ENCODE data around the gene TBR1.

TBR1 gene

DNA sequence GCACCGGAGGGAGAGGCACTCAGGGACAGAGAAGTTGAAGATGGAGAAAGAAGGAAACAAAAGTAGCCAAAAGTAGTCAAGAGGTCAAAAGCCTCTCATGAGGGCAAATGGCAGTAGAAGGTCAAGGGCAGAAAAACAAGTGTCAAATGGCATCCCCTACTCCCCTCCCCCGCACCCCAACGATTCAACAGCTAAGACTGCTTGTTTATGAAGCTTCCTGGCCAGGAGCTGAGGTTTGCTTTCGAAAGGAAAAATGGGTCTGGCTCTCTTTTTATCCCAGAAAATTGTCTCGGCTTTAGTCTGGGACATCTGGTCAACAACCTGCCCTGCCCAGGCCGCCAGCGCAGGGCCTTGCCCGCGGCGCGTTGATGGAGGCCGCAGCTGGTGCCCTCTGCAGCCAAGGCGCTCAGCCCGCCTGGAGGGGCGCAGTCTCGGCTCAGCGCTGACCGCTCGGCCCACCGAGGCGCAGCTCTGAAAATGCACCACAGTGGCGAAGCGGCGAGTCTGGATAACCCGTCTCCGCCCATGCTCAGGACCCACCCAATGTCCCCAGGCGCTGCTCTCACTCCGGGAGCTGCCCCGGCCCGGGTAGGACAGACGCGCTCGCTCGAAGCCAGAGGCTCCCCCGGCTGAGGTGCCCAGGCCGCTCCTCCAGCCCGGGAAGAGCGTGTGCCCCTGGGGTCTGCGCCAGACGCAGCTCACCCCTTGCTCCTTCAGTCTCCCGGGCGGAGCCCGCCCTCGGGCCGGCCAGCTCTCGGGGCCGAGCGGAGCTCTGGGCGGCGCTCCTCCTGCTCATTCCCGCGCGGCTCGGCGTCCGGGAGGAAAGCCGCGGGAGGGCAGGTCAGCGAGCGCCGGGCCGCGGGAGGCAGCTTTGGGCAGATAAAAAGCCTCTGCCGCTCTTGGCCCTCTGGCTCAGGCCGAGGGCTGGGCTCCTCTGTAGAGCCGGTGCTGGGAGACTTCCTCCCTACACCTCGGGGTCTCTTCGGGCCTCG is 1.8 kb upstream of the TBR1 start (continued):
- TF ChIP-seq ZNF561 (tag by site-specific recombination; IDR thresholded peaks at IDR 0.05; ENCODE audit: borderline replicate concordance) (peak; percentile 53; the same call in 1 of the 2 replicates), ZNF112 (tag by site-specific recombination; IDR thresholded peaks at IDR 0.05) (no peak), ZNF146 (tag by site-specific recombination; IDR thresholded peaks at IDR 0.05) (no peak), RBAK (tag by site-specific recombination; IDR thresholded peaks at IDR 0.05) (no peak), SCRT2 (tag by site-specific recombination; IDR thresholded peaks at IDR 0.05) (no peak), GFI1B (tag by site-specific recombination; IDR thresholded peaks at IDR 0.05) (no peak), ZNF585B (tag by site-specific recombination; IDR thresholded peaks at IDR 0.05) (no peak), ZNF76 (tag by site-specific recombination; IDR thresholded peaks at IDR 0.05; ENCODE audit: borderline replicate concordance, low read depth) (no peak), OSR2 (tag by site-specific recombination; IDR thresholded peaks at IDR 0.05) (no peak), ZNF362 (tag by site-specific recombination; IDR thresholded peaks at IDR 0.05) (no peak), TRIM28 (IDR thresholded peaks at IDR 0.05; ENCODE audit: borderline replicate concordance, low read length) (peak; percentile 24; the same call in 1 of the 2 replicates), GLIS2 (tag by site-specific recombination; IDR thresholded peaks at IDR 0.05) (peak; percentile 68), TCF7L2 (IDR thresholded peaks at IDR 0.05; ENCODE audit: borderline replicate concordance, low read depth, low read length) (no peak; the same call in 1 of the 2 replicates), ZNF518A (tag by site-specific recombination; conservative IDR thresholded peaks at IDR 0.05; ENCODE audit: low read depth) (no peak), EGR2 (tag by site-specific recombination; IDR thresholded peaks at IDR 0.05; ENCODE audit: low read depth) (no peak), ZNF416 (tag by site-specific recombination; IDR thresholded peaks at IDR 0.05) (no peak), ZNF670 (tag by site-specific recombination; IDR thresholded peaks at IDR 0.05; ENCODE audit: low read depth) (no peak), SP7 (tag by site-specific recombination; IDR thresholded peaks at IDR 0.05) (no peak), ZSCAN16 (tag by site-specific recombination; IDR thresholded peaks at IDR 0.05) (no peak), PATZ1 (tag by site-specific recombination; IDR thresholded peaks at IDR 0.05) (peak; percentile 34; the same call in 1 of the 2 replicates)
- TF ChIP-seq, protein P1, sequence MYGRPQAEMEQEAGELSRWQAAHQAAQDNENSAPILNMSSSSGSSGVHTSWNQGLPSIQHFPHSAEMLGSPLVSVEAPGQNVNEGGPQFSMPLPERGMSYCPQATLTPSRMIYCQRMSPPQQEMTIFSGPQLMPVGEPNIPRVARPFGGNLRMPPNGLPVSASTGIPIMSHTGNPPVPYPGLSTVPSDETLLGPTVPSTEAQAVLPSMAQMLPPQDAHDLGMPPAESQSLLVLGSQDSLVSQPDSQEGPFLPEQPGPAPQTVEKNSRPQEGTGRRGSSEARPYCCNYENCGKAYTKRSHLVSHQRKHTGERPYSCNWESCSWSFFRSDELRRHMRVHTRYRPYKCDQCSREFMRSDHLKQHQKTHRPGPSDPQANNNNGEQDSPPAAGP (tag by site-specific recombination; IDR thresholded peaks at IDR 0.05), result no peak
- TF ChIP-seq, protein P2, sequence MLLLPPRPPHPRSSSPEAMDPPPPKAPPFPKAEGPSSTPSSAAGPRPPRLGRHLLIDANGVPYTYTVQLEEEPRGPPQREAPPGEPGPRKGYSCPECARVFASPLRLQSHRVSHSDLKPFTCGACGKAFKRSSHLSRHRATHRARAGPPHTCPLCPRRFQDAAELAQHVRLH (tag by site-specific recombination; IDR thresholded peaks at IDR 0.05), result no peak
- TF ChIP-seq, protein P3, sequence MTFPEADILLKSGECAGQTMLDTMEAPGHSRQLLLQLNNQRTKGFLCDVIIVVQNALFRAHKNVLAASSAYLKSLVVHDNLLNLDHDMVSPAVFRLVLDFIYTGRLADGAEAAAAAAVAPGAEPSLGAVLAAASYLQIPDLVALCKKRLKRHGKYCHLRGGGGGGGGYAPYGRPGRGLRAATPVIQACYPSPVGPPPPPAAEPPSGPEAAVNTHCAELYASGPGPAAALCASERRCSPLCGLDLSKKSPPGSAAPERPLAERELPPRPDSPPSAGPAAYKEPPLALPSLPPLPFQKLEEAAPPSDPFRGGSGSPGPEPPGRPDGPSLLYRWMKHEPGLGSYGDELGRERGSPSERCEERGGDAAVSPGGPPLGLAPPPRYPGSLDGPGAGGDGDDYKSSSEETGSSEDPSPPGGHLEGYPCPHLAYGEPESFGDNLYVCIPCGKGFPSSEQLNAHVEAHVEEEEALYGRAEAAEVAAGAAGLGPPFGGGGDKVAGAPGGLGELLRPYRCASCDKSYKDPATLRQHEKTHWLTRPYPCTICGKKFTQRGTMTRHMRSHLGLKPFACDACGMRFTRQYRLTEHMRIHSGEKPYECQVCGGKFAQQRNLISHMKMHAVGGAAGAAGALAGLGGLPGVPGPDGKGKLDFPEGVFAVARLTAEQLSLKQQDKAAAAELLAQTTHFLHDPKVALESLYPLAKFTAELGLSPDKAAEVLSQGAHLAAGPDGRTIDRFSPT (tag by site-specific recombination; IDR thresholded peaks at IDR 0.05), result 0 out of 2 replicates have a peak, but pooled peaks have one; percentile 26

All from HEK293 (cell line).